HCT116 (cell line): ENCODE data around the gene ANGPTL4. TPM values are rescaled to one million over a fixed set of nuclear protein-coding genes. Genes with fewer than 3 reads are reported as not detected.

Source experiments
- ATAC-seq: fragments of 200-7000 bp; cut with Tn5 transposase; 2 replicates; pipeline ENCODE4 v1.9.1; 2020; ENCODE audit warnings: mild to moderate bottlenecking, moderate library complexity
- BruUV-seq: library from RNA; stranded (reverse); fragments of 400-500 nt; replicated peaks from 2 replicates; lab custom pipeline; 2021; lab: Mats Ljungman, UMichigan
- CTCF ChIA-PET: fragments of 300-600 bp; sonication (Branson Sonifier 250); formaldehyde crosslinking; loops from one replicate; lab custom pipeline; 2021; ENCODE audit warnings: antibody characterized with exemption; lab: Charles Lee
- POLR2A ChIA-PET: fragments of 300-600, 350-600 bp; sonication (Branson Sonifier 250); formaldehyde crosslinking; loops from one replicate; lab custom pipeline; 2021; ENCODE audit warnings: antibody characterized with exemption; lab: Charles Lee
- RAD21 ChIA-PET, 2 experiments: fragments of 300-600 bp; sonication (Branson Sonifier 250); formaldehyde crosslinking; loops; one replicate each; lab custom pipeline; 2023; ENCODE audit warnings: low total read pairs in 2 of 2; ENCODE audit not compliant: uncharacterized antibody in 2 of 2, unreplicated experiment in 2 of 2, low non-redundant PET in 1 of 2; lab: Charles Lee
- DNase-seq: peaks from one replicate; pipeline ENCODE4 v3.0.0-alpha.2; 2010; ENCODE audit warnings: low read depth, low spot score
- H2AFZ ChIP-seq: fragments of 200-600 bp; shearing (Covaris generic), sonication (generic); 2 replicates; pipeline ENCODE4 v1.6.1; 2017; ENCODE audit warnings: low read depth, mixed run types, mixed read lengths, antibody characterized with exemption, low read length; ENCODE audit not compliant: poor library complexity, severe bottlenecking
- H3K27ac ChIP-seq: 2 replicates; pipeline ENCODE4 v1.5.1; 2012; ENCODE audit warnings: low read depth, low read length
- H3K27me3 ChIP-seq: fragments of 200-600 bp; sonication (generic); 2 replicates; pipeline ENCODE4 v1.6.1; 2016; ENCODE audit warnings: mixed run types, low read length, mixed read lengths; ENCODE audit not compliant: insufficient read depth
- H3K36me3 ChIP-seq, 2 experiments: fragments of 200-500 bp in 1 of 2; fragments of 200-600 bp in 1 of 2; sonication (Bioruptor generic) in 1 of 2; sonication (generic) in 1 of 2; 2 replicates each; pipeline versions ENCODE4 v1.5.1 to v1.6.1; 2014 to 2016; ENCODE audit warnings: low read length in 2 of 2, inconsistent platforms in 1 of 2, mixed read lengths in 1 of 2, mixed run types in 1 of 2; ENCODE audit not compliant: insufficient read depth in 2 of 2, control insufficient read depth in 1 of 2
- H3K4me1 ChIP-seq, 2 experiments: fragments of 200-600 bp in 1 of 2; sonication (generic) in 1 of 2; 2 replicates each; pipeline versions ENCODE4 v1.5.1 to v1.6.1; 2012 to 2017; ENCODE audit warnings: low read length in 2 of 2, inconsistent platforms in 1 of 2, mild to moderate bottlenecking in 1 of 2, mixed read lengths in 1 of 2, mixed run types in 1 of 2, moderate library complexity in 1 of 2; ENCODE audit not compliant: insufficient read depth in 2 of 2, control insufficient read depth in 1 of 2
- H3K4me2 ChIP-seq: fragments of 200-600 bp; sonication (generic); 2 replicates; pipeline ENCODE4 v1.6.1; 2017; ENCODE audit warnings: mixed run types, low read length, mixed read lengths
- H3K4me3 ChIP-seq, 2 experiments: fragments of 200-600 bp in 1 of 2; sonication (generic) in 1 of 2; replicated peaks in 1 of 2; 2 replicates each; pipeline ENCODE4 v1.5.1; 2011 to 2016; ENCODE audit warnings: low read length in 2 of 2, control low read depth in 1 of 2, low read depth in 1 of 2, mild to moderate bottlenecking in 1 of 2, mixed read lengths in 1 of 2, mixed run types in 1 of 2
- H3K79me2 ChIP-seq: fragments of 200-600 bp; sonication (generic); 2 replicates; pipeline ENCODE4 v1.6.1; 2017; ENCODE audit warnings: mild to moderate bottlenecking, mixed run types, low read length, moderate library complexity, mixed read lengths; ENCODE audit not compliant: insufficient read depth
- H3K9ac ChIP-seq: fragments of 200-600 bp; sonication (generic); 2 replicates; pipeline ENCODE4 v1.6.1; 2016; ENCODE audit warnings: low read length, mixed read lengths
- H3K9me2 ChIP-seq: fragments of 200-600 bp; sonication (generic), shearing (Covaris generic); 2 replicates; pipeline ENCODE4 v1.6.1; 2017; ENCODE audit warnings: mixed run types, mild to moderate bottlenecking, moderate library complexity; ENCODE audit not compliant: insufficient read depth
- H3K9me3 ChIP-seq, 2 experiments: fragments of 200-500 bp in 1 of 2; fragments of 200-600 bp in 1 of 2; sonication (Bioruptor generic) in 1 of 2; sonication (generic) in 1 of 2; 2 replicates each; pipeline ENCODE4 v1.6.1; 2014 to 2017; ENCODE audit warnings: low read length in 2 of 2, mixed read lengths in 2 of 2, inconsistent platforms in 1 of 2, low read depth in 1 of 2, mild to moderate bottlenecking in 1 of 2, mixed run types in 1 of 2, moderate library complexity in 1 of 2; ENCODE audit not compliant: control insufficient read depth in 1 of 2, insufficient read depth in 1 of 2
- H4K20me1 ChIP-seq: fragments of 200-600 bp; sonication (generic), shearing (Covaris generic); 2 replicates; pipeline ENCODE4 v1.6.1; 2017; ENCODE audit warnings: mixed run types, mild to moderate bottlenecking, moderate library complexity; ENCODE audit not compliant: insufficient read depth
- CBX3 ChIP-seq: IDR thresholded peaks from 2 replicates; pipeline ENCODE4 v1.6.1; 2012; ENCODE audit warnings: low read depth
- EZH2phosphoT487 ChIP-seq: fragments of 200-600 bp; IDR thresholded peaks from 2 replicates; pipeline ENCODE4 v1.6.1; 2018; ENCODE audit warnings: antibody characterized with exemption, borderline replicate concordance
- FOSL1 ChIP-seq: IDR thresholded peaks from 2 replicates; pipeline ENCODE4 v1.6.1; 2012; ENCODE audit warnings: low read depth
- JUND ChIP-seq: IDR thresholded peaks from 2 replicates; pipeline ENCODE4 v1.6.1; 2012
- POLR2AphosphoS5 ChIP-seq: IDR thresholded peaks from 2 replicates; pipeline ENCODE4 v1.6.1; 2011; ENCODE audit warnings: mild to moderate bottlenecking, low read depth, low read length, moderate library complexity
- RAD21 ChIP-seq: IDR thresholded peaks from 2 replicates; pipeline ENCODE4 v1.6.1; 2012; ENCODE audit warnings: low read depth, mild to moderate bottlenecking
- SIN3A ChIP-seq: IDR thresholded peaks from 2 replicates; pipeline ENCODE4 v1.6.1; 2012; ENCODE audit warnings: low read depth
- TCF7L2 ChIP-seq: IDR thresholded peaks from 2 replicates; pipeline ENCODE4 v1.7.0; 2011; ENCODE audit warnings: borderline replicate concordance, inconsistent platforms; ENCODE audit not compliant: insufficient read depth, insufficient read length; ENCODE audit errors: extremely low read depth
- YY1 ChIP-seq: IDR thresholded peaks from 2 replicates; pipeline ENCODE4 v1.6.1; 2011; ENCODE audit warnings: low read length, low read depth, moderate library complexity, mild to moderate bottlenecking; ENCODE audit not compliant: insufficient replicate concordance; ENCODE audit errors: extremely low read depth
- ZFX ChIP-seq: fragments of 450-650 bp; IDR thresholded peaks from 2 replicates; pipeline ENCODE4 v1.6.1; 2017
- ZNF274 ChIP-seq: fragments of 200-500 bp; sonication (Bioruptor generic); IDR thresholded peaks from 2 replicates; pipeline ENCODE4 v1.6.1; 2014; ENCODE audit warnings: mild to moderate bottlenecking, low read depth, low read length, inconsistent platforms
- intact Hi-C: fragments of 100-400 bp; cut with micrococcal nuclease; formaldehyde crosslinking; loops from 2 replicates; pipeline ENCODE4 v1.10.0; 2022
- total RNA-seq: library from RNA; stranded (reverse); gene quantifications from one replicate; pipeline ENCODE4 v1.2.1, GENCODE V29; 2021; ENCODE audit not compliant: unreplicated experiment
- TF ChIP-seq, protein P1 (sequence below), 3 experiments: fragments of 200-600 bp in 1 of 3; sonication (generic) in 1 of 3; IDR thresholded peaks in 2 of 3; conservative IDR thresholded peaks in 1 of 3; 2 replicates each; pipeline ENCODE4 v1.5.1; 2012 to 2017; ENCODE audit warnings: low read depth in 2 of 3, low read length in 2 of 3, antibody characterized with exemption in 1 of 3, borderline replicate concordance in 1 of 3, control low read depth in 1 of 3, mild to moderate bottlenecking in 1 of 3, mixed read lengths in 1 of 3, mixed run types in 1 of 3, moderate library complexity in 1 of 3; ENCODE audit not compliant: insufficient read depth in 1 of 3
- TF ChIP-seq, protein P2 (sequence below): IDR thresholded peaks from 2 replicates; pipeline ENCODE4 v1.6.1; 2011; ENCODE audit warnings: mild to moderate bottlenecking, low read length, moderate library complexity; ENCODE audit not compliant: insufficient replicate concordance; ENCODE audit errors: extremely low read depth
- TF ChIP-seq, protein P3 (sequence below): IDR thresholded peaks from 2 replicates; pipeline ENCODE4 v1.6.1; 2012; ENCODE audit warnings: low read depth

The ANGPTL4 gene
- total RNA-seq, 1 experiment from 2014 or later: 54.8 TPM

DNA sequence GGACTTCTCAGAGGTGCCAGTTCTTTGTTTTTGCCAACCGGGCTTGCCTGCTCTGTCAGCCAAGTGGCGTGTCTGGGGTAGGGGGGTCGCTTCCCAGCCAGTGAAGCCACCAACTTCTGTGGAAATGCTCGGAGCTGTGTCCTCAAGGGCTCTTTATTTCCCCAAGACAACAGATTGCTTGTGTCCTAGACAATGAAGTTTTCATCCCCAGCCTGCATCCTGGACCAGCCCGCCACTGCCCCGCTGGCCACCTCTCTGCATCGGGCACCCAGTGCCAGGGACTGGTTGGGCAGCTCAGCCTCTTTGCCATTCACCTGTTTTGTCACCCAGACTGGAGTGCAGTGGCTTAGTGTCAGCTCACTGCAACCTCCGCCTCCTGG, 29.9 kb downstream of the ANGPTL4 start:
- H3K4me1 ChIP-seq: peaks cover 9 to 28% of the 10 kb centered on the region in 2 experiments; a peak in 3 of 4 replicates
- POLR2A ChIA-PET: interaction anchor here (1.4 kb wide), 1 partner anchor 120 kb away, joined by 3 read pairs; the partner anchor contains the start of gene ZNF414
- BruUV-seq: no TSS peak
- no peaks in the 10 kb centered on the region; a peak in 1 of 4 replicates for H3K36me3 ChIP-seq
- intact Hi-C loops: no loop called here
- no peaks in the 10 kb centered on the region for H3K9me2 ChIP-seq
- H3K4me2 ChIP-seq: no peak overlapping the region
- no peaks in the 10 kb centered on the region for H3K9me3 ChIP-seq
- RAD21 ChIA-PET: no interaction called here
- H3K9ac ChIP-seq: no peak overlapping the region
- H3K79me2 ChIP-seq: peaks cover 71% of the 10 kb centered on the region
- CTCF ChIA-PET: interaction anchor here (1.9 kb wide), 1 partner anchor 39 kb away, joined by 7 read pairs; no protein-coding TSS in a partner anchor
- no peak for ATAC-seq
- no peak overlapping the region for H2AFZ ChIP-seq
- H4K20me1 ChIP-seq: no peaks in the 10 kb centered on the region; the same call in 1 of the 2 replicates
- TF ChIP-seq ZFX: no peak
- TF ChIP-seq POLR2AphosphoS5: no peak
- TF ChIP-seq, protein P1, sequence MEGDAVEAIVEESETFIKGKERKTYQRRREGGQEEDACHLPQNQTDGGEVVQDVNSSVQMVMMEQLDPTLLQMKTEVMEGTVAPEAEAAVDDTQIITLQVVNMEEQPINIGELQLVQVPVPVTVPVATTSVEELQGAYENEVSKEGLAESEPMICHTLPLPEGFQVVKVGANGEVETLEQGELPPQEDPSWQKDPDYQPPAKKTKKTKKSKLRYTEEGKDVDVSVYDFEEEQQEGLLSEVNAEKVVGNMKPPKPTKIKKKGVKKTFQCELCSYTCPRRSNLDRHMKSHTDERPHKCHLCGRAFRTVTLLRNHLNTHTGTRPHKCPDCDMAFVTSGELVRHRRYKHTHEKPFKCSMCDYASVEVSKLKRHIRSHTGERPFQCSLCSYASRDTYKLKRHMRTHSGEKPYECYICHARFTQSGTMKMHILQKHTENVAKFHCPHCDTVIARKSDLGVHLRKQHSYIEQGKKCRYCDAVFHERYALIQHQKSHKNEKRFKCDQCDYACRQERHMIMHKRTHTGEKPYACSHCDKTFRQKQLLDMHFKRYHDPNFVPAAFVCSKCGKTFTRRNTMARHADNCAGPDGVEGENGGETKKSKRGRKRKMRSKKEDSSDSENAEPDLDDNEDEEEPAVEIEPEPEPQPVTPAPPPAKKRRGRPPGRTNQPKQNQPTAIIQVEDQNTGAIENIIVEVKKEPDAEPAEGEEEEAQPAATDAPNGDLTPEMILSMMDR (IDR thresholded peaks at IDR 0.05 in 2 of 3, conservative IDR thresholded peaks at IDR 0.05 in 1 of 3; ENCODE audit: borderline replicate concordance in 1 of 3, insufficient read depth in 1 of 3, low read depth in 2 of 3, low read length in 2 of 3): no peak
- TF ChIP-seq FOSL1: no peak
- no peak for TF ChIP-seq JUND
- no peak for TF ChIP-seq CBX3
- no peak for TF ChIP-seq EZH2phosphoT487
- TF ChIP-seq, protein P2, sequence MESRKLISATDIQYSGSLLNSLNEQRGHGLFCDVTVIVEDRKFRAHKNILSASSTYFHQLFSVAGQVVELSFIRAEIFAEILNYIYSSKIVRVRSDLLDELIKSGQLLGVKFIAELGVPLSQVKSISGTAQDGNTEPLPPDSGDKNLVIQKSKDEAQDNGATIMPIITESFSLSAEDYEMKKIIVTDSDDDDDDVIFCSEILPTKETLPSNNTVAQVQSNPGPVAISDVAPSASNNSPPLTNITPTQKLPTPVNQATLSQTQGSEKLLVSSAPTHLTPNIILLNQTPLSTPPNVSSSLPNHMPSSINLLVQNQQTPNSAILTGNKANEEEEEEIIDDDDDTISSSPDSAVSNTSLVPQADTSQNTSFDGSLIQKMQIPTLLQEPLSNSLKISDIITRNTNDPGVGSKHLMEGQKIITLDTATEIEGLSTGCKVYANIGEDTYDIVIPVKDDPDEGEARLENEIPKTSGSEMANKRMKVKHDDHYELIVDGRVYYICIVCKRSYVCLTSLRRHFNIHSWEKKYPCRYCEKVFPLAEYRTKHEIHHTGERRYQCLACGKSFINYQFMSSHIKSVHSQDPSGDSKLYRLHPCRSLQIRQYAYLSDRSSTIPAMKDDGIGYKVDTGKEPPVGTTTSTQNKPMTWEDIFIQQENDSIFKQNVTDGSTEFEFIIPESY: no peak
- TF ChIP-seq, protein P3, sequence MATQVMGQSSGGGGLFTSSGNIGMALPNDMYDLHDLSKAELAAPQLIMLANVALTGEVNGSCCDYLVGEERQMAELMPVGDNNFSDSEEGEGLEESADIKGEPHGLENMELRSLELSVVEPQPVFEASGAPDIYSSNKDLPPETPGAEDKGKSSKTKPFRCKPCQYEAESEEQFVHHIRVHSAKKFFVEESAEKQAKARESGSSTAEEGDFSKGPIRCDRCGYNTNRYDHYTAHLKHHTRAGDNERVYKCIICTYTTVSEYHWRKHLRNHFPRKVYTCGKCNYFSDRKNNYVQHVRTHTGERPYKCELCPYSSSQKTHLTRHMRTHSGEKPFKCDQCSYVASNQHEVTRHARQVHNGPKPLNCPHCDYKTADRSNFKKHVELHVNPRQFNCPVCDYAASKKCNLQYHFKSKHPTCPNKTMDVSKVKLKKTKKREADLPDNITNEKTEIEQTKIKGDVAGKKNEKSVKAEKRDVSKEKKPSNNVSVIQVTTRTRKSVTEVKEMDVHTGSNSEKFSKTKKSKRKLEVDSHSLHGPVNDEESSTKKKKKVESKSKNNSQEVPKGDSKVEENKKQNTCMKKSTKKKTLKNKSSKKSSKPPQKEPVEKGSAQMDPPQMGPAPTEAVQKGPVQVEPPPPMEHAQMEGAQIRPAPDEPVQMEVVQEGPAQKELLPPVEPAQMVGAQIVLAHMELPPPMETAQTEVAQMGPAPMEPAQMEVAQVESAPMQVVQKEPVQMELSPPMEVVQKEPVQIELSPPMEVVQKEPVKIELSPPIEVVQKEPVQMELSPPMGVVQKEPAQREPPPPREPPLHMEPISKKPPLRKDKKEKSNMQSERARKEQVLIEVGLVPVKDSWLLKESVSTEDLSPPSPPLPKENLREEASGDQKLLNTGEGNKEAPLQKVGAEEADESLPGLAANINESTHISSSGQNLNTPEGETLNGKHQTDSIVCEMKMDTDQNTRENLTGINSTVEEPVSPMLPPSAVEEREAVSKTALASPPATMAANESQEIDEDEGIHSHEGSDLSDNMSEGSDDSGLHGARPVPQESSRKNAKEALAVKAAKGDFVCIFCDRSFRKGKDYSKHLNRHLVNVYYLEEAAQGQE: no peak
- no peak for TF ChIP-seq YY1
- TF ChIP-seq RAD21: no peak
- no peak for TF ChIP-seq SIN3A
- TF ChIP-seq ZNF274: no peak
- TF ChIP-seq TCF7L2: no peak
- TF ChIP-seq, all 23 proteins: peak for 0
- no peak for DNase-seq
- Histone ChIP-seq H3K4me3 (no peak overlapping the region), H3K27me3 (no peaks in the 10 kb centered on the region), H3K27ac (no peak overlapping the region)
